ENCODE measurements around the gene CCDC167.

Gene CCDC167

DNA sequence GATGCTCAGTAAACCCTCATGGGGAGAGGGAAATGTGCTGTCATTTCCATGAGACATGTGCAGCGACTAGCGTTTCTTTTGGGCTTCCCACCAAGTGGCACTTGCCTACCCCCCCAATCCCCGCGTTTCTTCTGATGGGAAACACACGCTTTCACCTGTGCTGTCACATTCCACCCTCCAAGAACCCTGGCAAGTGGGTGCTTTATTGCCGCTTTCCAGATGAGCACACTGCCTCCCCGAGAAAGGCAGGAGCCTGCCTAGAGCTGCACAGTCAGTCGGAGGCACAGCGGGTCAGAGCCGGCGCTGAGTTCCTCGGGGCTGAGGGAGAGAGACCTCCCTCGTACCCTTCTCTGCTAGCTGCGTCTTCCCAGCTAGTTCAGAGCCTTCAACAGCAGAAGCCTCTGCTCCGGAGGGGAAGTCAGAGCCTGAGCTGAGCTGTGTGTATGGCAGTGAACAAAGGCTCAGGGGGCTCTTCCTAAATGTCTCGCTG lies 12.3 kb upstream of the CCDC167 start:
- DNase-seq, result no peak
- Histone ChIP-seq H3K4me3 (ENCODE audit: low read depth, low read length) (no peak overlapping the region), H3K4me1 (peaks cover 26% of the 10 kb centered on the region), H3K36me3 (no peaks in the 10 kb centered on the region), H3K27me3 (no peaks in the 10 kb centered on the region), H3K9me3 (no peaks in the 10 kb centered on the region)
- TF ChIP-seq, protein P1, sequence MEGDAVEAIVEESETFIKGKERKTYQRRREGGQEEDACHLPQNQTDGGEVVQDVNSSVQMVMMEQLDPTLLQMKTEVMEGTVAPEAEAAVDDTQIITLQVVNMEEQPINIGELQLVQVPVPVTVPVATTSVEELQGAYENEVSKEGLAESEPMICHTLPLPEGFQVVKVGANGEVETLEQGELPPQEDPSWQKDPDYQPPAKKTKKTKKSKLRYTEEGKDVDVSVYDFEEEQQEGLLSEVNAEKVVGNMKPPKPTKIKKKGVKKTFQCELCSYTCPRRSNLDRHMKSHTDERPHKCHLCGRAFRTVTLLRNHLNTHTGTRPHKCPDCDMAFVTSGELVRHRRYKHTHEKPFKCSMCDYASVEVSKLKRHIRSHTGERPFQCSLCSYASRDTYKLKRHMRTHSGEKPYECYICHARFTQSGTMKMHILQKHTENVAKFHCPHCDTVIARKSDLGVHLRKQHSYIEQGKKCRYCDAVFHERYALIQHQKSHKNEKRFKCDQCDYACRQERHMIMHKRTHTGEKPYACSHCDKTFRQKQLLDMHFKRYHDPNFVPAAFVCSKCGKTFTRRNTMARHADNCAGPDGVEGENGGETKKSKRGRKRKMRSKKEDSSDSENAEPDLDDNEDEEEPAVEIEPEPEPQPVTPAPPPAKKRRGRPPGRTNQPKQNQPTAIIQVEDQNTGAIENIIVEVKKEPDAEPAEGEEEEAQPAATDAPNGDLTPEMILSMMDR (IDR thresholded peaks at IDR 0.05; ENCODE audit: low read depth, low read length), result no peak

DNA sequence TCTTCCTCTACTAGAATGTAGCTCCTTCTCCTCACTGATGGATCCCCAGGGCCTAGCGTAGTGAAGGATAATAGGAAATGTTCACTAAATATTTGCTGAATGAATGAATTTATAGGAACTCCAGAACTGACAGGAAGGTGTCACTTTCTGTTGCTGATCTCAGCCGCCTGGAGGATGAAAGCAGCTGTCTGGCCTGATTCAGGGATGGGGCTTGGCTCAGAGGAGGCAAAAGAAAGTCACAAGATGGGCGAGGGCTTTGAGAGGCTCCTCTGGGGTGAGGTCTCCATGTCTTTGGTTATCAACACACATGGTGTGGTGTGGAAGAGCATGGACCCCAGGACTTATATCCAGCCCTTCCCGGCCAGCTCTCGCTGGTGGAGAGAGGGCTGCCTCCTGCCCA lies 11.5 kb upstream of the CCDC167 start:
- H3K4me1 ChIP-seq, result peaks cover 18% of the 10 kb centered on the region
- TF ChIP-seq, protein P1 (IDR thresholded peaks at IDR 0.05; ENCODE audit: low read depth, low read length), result no peak
- no peaks in the 10 kb centered on the region for H3K27me3 ChIP-seq

DNA sequence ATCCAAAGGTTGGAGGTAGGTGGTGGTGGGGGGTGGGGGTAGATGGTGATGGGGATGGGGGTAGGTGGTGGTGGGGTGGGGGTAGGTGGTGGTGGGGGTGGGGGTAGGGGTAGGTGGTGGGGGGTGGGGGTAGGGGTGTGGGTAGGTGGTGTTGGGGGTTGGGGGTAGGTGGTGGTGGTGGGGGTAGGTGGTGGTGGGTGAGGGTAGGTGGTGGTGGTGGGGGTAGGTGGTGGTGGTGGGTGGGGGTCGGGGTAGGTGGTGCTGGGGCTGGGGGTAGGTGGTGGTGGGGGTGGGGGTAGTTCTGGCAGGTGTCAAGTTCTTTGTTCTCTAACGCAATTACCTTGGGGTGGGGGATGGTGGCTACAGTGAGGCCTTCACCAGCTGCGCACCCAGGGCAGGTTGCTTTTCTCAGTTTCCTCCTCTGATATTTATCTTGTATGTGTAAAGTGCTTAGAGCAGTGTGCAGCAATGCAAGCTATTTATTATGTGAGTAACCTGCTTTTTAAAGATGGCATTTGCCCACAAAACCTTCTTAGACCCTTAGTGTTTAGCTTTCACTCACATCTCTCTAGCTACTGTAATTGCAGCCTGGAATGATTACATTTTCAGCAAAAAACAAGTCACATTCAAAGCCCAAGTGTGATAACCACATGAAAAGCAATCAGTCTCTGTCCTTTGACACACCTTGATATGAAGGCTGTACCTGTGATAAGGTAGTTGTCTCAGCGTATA lies 8.2 kb upstream of the CCDC167 start:
- no peaks in the 10 kb centered on the region for H3K27me3 ChIP-seq
- H3K4me3 ChIP-seq (ENCODE audit: low read depth, low read length), result no peak overlapping the region

More for the DNA sequence above, 11.5 kb upstream of the CCDC167 start:
- Histone ChIP-seq H3K9me3 (no peaks in the 10 kb centered on the region), H3K4me3 (ENCODE audit: low read depth, low read length) (no peak overlapping the region), H3K36me3 (no peaks in the 10 kb centered on the region)
- DNase-seq, result no peak

DNA sequence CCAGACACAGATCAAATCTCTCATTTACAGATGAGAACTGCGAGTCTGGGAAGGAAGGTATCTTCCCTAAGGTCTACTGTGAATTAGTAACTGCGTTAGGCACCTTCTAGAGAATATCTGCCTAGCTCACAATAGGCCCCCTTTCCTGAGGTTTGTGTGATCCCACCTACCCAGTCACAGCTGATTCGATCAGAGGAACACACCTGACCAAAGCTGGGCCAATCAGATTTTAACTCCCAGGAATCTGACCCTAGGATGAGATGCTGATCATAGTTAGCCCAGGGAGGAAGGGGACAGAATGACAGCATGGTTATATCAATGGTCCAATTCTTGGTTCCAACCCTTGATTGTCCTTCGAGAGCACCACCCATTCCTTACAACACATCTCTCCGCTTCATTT lies 7.4 kb upstream of the CCDC167 start:
- no peaks in the 10 kb centered on the region for H3K36me3 ChIP-seq
- no peak overlapping the region for H3K4me3 ChIP-seq (ENCODE audit: low read depth, low read length)
- H3K9me3 ChIP-seq, result no peaks in the 10 kb centered on the region
- no peaks in the 10 kb centered on the region for H3K27me3 ChIP-seq
- TF ChIP-seq, protein P1 (IDR thresholded peaks at IDR 0.05; ENCODE audit: low read depth, low read length), result no peak
- H3K4me1 ChIP-seq, result peaks cover 25% of the 10 kb centered on the region
- DNase-seq, result no peak

More for the DNA sequence above, 8.2 kb upstream of the CCDC167 start:
- TF ChIP-seq, protein P1 (IDR thresholded peaks at IDR 0.05; ENCODE audit: low read depth, low read length), result no peak
- Histone ChIP-seq H3K36me3 (no peaks in the 10 kb centered on the region), H3K4me1 (peaks cover 17% of the 10 kb centered on the region), H3K9me3 (no peaks in the 10 kb centered on the region)
- no peak for DNase-seq

DNA sequence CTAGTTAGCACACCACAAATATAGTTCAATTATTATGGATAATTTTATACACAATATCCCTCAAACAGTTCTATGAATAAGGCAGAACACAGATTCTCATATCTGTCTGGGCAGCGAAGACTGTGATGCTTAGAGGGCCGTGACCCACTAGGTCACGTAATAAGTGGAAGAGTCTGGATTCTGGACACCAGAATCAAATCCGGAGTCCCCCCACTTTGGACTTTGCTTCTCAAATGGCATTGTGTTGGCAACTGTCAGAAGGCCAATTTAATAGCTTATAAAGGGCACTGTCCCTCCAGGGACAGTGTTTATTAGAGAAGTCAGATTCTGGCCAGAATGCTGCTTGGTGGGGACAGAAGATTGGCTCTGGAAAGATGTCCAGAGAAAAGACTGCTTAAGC lies 6.8 kb upstream of the CCDC167 start:
- Histone ChIP-seq H3K36me3 (no peaks in the 10 kb centered on the region), H3K27me3 (no peaks in the 10 kb centered on the region), H3K4me1 (peaks cover 31% of the 10 kb centered on the region), H3K9me3 (no peaks in the 10 kb centered on the region), H3K4me3 (ENCODE audit: low read depth, low read length) (no peak overlapping the region)
- no peak for DNase-seq
- TF ChIP-seq, protein P1 (IDR thresholded peaks at IDR 0.05; ENCODE audit: low read depth, low read length), result no peak

DNA sequence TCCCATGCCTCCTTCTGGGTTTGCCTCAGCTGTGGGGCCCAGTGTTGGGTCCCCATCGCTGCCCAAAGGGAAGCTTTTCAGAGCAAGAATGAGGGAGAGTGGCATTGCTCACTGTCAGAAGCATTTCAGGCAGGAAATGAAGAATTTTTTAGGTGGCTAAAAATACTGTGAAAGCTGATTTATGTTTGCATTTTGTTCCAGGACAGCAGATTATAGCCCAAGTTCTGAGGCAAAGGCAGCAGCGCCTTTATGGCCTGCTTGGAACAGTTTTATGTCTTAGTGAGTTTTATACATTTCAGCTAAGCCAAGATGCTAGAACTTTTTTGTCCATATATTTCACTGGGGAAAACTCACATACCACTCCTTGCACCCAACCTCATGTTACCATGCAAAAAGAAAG lies 4.3 kb upstream of the CCDC167 start:
- no peaks in the 10 kb centered on the region for H3K27me3 ChIP-seq
- DNase-seq, result no peak
- no peaks in the 10 kb centered on the region for H3K36me3 ChIP-seq
- H3K4me3 ChIP-seq (ENCODE audit: low read depth, low read length), result no peak overlapping the region
- no peaks in the 10 kb centered on the region for H3K9me3 ChIP-seq
- TF ChIP-seq, protein P1 (IDR thresholded peaks at IDR 0.05; ENCODE audit: low read depth, low read length), result no peak
- peaks cover 31% of the 10 kb centered on the region for H3K4me1 ChIP-seq
